Calu3 (cell line): ENCODE results near the gene ELOVL6. TPM values are rescaled to one million over a fixed set of nuclear protein-coding genes. Genes with fewer than 3 reads are reported as not detected.

Experiments used
- BruUV-seq: library from RNA; stranded (reverse); fragments of 400-500 nt; replicated peaks from 2 replicates; lab custom pipeline; 2021; lab: Mats Ljungman, UMichigan
- CTCF ChIA-PET: fragments of 300-600 bp; sonication (Branson Sonifier 250); formaldehyde crosslinking; loops from one replicate; lab custom pipeline; 2022; ENCODE audit warnings: antibody characterized with exemption; lab: Charles Lee
- DNase-seq: peaks from one replicate; pipeline ENCODE4 v3.0.0; 2022
- H3K27ac Mint-ChIP-seq: one replicate; pipeline ENCODE4 v1.8.0; 2022; ENCODE audit warnings: mixed read lengths; ENCODE audit not compliant: unreplicated experiment
- H3K27me3 Mint-ChIP-seq: one replicate; pipeline ENCODE4 v1.8.0; 2022; ENCODE audit warnings: mixed read lengths; ENCODE audit not compliant: unreplicated experiment
- H3K36me3 Mint-ChIP-seq: one replicate; pipeline ENCODE4 v1.8.0; 2022; ENCODE audit warnings: mild to moderate bottlenecking, moderate library complexity, mixed read lengths; ENCODE audit not compliant: insufficient read depth, unreplicated experiment
- H3K4me1 Mint-ChIP-seq: one replicate; pipeline ENCODE4 v1.8.0; 2022; ENCODE audit warnings: mild to moderate bottlenecking, low read depth, mixed read lengths; ENCODE audit not compliant: unreplicated experiment
- H3K4me3 Mint-ChIP-seq: one replicate; pipeline ENCODE4 v1.8.0; 2022; ENCODE audit warnings: mild to moderate bottlenecking, low read depth, moderate library complexity, mixed read lengths; ENCODE audit not compliant: unreplicated experiment
- H3K9me3 Mint-ChIP-seq: one replicate; pipeline ENCODE4 v1.8.0; 2022; ENCODE audit warnings: low read depth, mixed read lengths; ENCODE audit not compliant: unreplicated experiment
- CTCF ChIP-seq: fragments of 200-600 bp; IDR thresholded peaks from one replicate; pipeline ENCODE4 v1.8.0; 2022; ENCODE audit warnings: antibody characterized with exemption; ENCODE audit not compliant: unreplicated experiment
- intact Hi-C: fragments of 100-400 bp; cut with micrococcal nuclease; formaldehyde crosslinking; loops from one replicate; pipeline ENCODE4 v1.10.0; 2022; ENCODE audit not compliant: unreplicated experiment
- total RNA-seq: library from RNA; stranded (reverse); gene quantifications from 2 replicates; pipeline ENCODE4 v1.2.3, GENCODE V29; 2022

ELOVL6 gene
- total RNA-seq, 1 experiment from 2014 or later: 26.1 TPM

- TF ChIP-seq CTCF: no peak
- H3K4me3 Mint-ChIP-seq: no peak overlapping the region
- H3K27ac Mint-ChIP-seq: no peak overlapping the region
- H3K9me3 Mint-ChIP-seq: no peaks in the 10 kb centered on the region
- no TSS peak for BruUV-seq
- CTCF ChIA-PET: interaction anchor here (0.6 kb wide), 1 partner anchor 13 kb away, joined by 8 read pairs; no protein-coding TSS in a partner anchor
- peaks cover 7% of the 10 kb centered on the region for H3K4me1 Mint-ChIP-seq
- no peaks in the 10 kb centered on the region for H3K36me3 Mint-ChIP-seq
- intact Hi-C loops: no loop called here
- no peak for DNase-seq
- no peaks in the 10 kb centered on the region for H3K27me3 Mint-ChIP-seq
Observed at GRCh38 chr4:110170861-110171260, 27.6 kb downstream of the ELOVL6 start.

DNA sequence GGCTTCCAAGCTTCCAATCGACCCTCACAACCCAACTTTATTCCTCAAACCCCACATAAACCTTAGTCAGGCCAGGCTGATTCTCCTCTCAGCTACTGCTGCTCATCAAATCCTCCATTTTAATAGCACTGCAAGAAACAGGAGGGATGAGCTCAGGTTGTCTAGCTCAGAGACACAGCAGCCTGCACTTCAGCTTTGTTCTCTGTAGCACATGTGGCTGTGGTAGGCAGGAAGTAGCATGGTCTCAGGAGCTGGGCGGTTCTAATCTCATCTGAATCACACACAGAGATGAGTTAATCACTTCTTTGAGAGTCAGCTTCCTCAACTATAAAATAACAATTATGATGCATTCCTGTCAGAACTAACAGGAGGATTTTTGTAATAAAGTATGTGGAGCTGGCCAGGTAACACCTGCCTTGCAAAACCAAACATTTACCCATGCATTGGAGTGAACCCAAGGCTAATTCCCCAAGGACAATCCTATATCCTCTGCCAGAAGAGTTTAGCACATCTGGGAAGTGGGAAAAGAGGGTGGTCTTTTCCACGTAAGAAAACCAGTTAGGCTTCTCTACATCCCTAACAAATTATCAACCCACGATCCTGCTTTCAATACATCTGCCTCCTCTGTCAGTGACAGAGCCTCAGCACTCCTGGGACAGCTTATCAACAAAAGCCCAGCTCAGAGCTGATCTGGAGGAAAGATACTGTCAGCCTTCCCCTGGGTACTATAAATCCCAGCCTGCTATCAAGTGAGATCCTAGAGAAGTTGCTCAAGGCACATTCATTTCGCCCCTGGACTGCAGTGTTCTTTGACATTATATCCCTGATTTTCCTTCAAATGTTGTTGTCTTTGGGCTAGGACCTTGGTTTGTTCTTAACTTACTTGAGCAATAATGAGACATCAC lies 32.8 kb downstream of the ELOVL6 start:
- CTCF ChIA-PET: no interaction called here
- Mint-ChIP-seq H3K36me3 (no peaks in the 10 kb centered on the region), H3K4me1 (peaks cover 29% of the 10 kb centered on the region), H3K27me3 (no peaks in the 10 kb centered on the region), H3K27ac (peak overlapping the region; percentile 76), H3K9me3 (no peaks in the 10 kb centered on the region), H3K4me3 (peak overlapping the region; percentile 24)
- BruUV-seq: no TSS peak
- TF ChIP-seq CTCF: no peak
- peak; percentile 7 for DNase-seq
- intact Hi-C loops: no loop called here

- H3K4me3 Mint-ChIP-seq: peak overlapping the region; percentile 24
- peak overlapping the region; percentile 76 for H3K27ac Mint-ChIP-seq
- no peaks in the 10 kb centered on the region for H3K9me3 Mint-ChIP-seq
- no TSS peak for BruUV-seq
- H3K36me3 Mint-ChIP-seq: no peaks in the 10 kb centered on the region
- DNase-seq: no peak
- no peak for TF ChIP-seq CTCF
- intact Hi-C loops: no loop called here
- peaks cover 37% of the 10 kb centered on the region for H3K4me1 Mint-ChIP-seq
- H3K27me3 Mint-ChIP-seq: no peaks in the 10 kb centered on the region
- CTCF ChIA-PET: interaction anchor here (0.7 kb wide), 1 partner anchor 1787 kb away, joined by 5 read pairs; no protein-coding TSS in a partner anchor
Observed at GRCh38 chr4:110164856-110165255, 33.6 kb downstream of the ELOVL6 start.

DNA sequence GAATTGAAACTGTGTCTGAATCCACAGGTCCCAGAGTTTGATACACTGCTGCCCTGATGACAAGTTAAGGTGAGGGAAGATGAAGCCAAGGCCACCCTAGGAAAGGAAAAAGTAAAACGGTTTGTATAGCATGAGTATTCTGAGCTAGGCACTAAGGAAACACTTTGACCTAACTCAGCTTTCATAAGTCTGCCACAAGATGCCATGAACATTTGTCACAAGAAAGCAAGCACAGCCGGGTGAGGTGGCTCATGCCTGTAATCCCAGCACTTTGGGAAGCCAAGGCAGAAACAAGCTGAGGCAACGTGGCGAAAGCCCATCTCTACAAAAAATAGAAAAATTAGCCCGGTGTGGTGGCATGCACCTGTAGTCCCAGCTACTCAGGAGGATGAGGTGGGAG lies 34.2 kb downstream of the ELOVL6 start:
- H3K36me3 Mint-ChIP-seq: no peaks in the 10 kb centered on the region
- peaks cover 39% of the 10 kb centered on the region for H3K4me1 Mint-ChIP-seq
- no peaks in the 10 kb centered on the region for H3K9me3 Mint-ChIP-seq
- no peak for DNase-seq
- TF ChIP-seq CTCF: no peak
- BruUV-seq: no TSS peak
- no peaks in the 10 kb centered on the region for H3K27me3 Mint-ChIP-seq
- peak overlapping the region; percentile 50 for H3K27ac Mint-ChIP-seq
- H3K4me3 Mint-ChIP-seq: no peak overlapping the region
- CTCF ChIA-PET: no interaction called here
- intact Hi-C loops: no loop called here
